RWPE2 (cell line): ENCODE data around the gene DDX28.

Source experiments
- ATAC-seq: fragments of 200-7000 bp; cut with Tn5 transposase; 3 replicates; pipeline ENCODE4 v1.9.1; 2021; ENCODE audit warnings: low read depth
- DNase-seq: peaks from one replicate; pipeline ENCODE4 v3.0.0-alpha.2; 2020; ENCODE audit warnings: low spot score
- H3K27ac ChIP-seq: fragments of 450-650 bp; 2 replicates; pipeline ENCODE4 v1.5.1; 2017; ENCODE audit warnings: mild to moderate bottlenecking; ENCODE audit not compliant: poor library complexity, severe bottlenecking
- H3K27me3 ChIP-seq: fragments of 250-450 bp; sonication (Bioruptor Pico); 2 replicates; pipeline ENCODE4 v1.5.1; 2021; ENCODE audit warnings: mild to moderate bottlenecking, moderate library complexity; ENCODE audit not compliant: insufficient read depth, poor library complexity, severe bottlenecking
- H3K36me3 ChIP-seq: fragments of 250-450 bp; sonication (Bioruptor Pico); 2 replicates; pipeline ENCODE4 v1.5.1; 2020; ENCODE audit warnings: low read depth, mild to moderate bottlenecking, moderate library complexity
- H3K4me1 ChIP-seq: fragments of 250-450 bp; sonication (Bioruptor Pico); 2 replicates; pipeline ENCODE4 v1.5.1; 2021; ENCODE audit warnings: mild to moderate bottlenecking, moderate library complexity; ENCODE audit not compliant: insufficient read depth, poor library complexity, severe bottlenecking
- H3K4me3 ChIP-seq: fragments of 250-450 bp; sonication (Bioruptor Pico); 2 replicates; pipeline ENCODE4 v1.5.1; 2021; ENCODE audit warnings: mild to moderate bottlenecking, moderate library complexity; ENCODE audit not compliant: severe bottlenecking
- H3K9me3 ChIP-seq: fragments of 250-450 bp; sonication (Bioruptor Pico); 2 replicates; pipeline ENCODE4 v1.5.1; 2021; ENCODE audit warnings: mild to moderate bottlenecking, moderate library complexity; ENCODE audit not compliant: severe bottlenecking
- TF ChIP-seq, protein P1 (sequence below): fragments of 450-650 bp; IDR thresholded peaks from one replicate; pipeline ENCODE4 v1.5.1; 2017; ENCODE audit warnings: mild to moderate bottlenecking, moderate library complexity; ENCODE audit not compliant: poor library complexity, severe bottlenecking

The DDX28 gene

DNA sequence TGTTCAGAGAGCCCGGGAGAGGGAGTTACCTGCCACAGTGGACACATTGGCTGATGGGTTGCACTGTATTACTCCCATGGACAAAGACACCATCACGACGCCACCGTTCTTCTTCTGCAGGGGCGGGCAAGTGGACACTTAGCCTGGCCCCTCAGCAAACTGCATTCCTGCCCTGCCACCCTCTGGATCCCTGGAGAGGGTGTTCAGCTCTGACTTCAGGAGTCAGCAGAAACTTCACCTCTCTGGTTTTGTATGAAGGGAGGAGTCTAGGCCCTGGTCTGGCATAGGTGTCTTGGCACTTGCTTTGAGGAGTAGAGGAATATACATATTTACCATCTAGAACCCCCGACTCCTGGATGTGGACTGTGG is 33.0 kb downstream of the DDX28 start:
- TF ChIP-seq, protein P1, sequence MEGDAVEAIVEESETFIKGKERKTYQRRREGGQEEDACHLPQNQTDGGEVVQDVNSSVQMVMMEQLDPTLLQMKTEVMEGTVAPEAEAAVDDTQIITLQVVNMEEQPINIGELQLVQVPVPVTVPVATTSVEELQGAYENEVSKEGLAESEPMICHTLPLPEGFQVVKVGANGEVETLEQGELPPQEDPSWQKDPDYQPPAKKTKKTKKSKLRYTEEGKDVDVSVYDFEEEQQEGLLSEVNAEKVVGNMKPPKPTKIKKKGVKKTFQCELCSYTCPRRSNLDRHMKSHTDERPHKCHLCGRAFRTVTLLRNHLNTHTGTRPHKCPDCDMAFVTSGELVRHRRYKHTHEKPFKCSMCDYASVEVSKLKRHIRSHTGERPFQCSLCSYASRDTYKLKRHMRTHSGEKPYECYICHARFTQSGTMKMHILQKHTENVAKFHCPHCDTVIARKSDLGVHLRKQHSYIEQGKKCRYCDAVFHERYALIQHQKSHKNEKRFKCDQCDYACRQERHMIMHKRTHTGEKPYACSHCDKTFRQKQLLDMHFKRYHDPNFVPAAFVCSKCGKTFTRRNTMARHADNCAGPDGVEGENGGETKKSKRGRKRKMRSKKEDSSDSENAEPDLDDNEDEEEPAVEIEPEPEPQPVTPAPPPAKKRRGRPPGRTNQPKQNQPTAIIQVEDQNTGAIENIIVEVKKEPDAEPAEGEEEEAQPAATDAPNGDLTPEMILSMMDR: no peak

DNA sequence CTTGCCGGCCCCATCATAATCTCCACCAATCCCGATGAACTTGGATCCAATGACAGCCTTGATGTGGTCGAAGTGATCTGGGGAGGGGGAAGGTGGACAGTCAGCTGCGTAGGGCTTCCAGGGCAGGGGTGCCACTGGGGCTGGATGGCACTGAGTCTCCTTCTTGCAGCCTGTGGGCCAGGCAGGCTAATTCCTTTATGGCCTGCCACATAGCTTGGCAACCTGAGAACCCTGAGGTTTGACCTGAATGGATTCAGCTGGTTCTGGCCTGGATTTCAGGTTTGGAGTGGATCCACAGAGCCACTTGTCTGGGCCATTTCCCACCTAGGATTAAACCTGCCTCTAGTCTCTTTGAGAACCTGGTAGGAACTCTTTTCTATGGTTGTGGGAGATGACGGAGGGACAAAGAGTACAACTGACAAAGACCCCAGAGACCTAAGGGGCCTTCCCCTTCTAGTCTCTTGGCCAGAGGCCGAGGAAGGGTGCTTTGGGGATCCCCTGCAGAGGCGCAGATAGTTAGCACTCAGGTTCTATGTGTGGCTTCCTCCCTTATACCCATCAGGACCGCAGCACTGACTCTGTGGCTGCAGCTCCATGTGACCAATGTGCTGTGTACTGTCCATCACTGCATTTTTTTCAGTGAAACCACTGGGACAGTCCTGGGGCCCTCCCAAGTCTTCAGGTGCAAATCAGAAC is 33.6 kb downstream of the DDX28 start:
- DNase-seq (no peak), ATAC-seq (no peak)
- Histone ChIP-seq H3K4me3 (no peak overlapping the region), H3K36me3 (no peaks in the 10 kb centered on the region), H3K27me3 (no peaks in the 10 kb centered on the region), H3K27ac (no peak overlapping the region), H3K4me1 (no peaks in the 10 kb centered on the region), H3K9me3 (no peaks in the 10 kb centered on the region)
- TF ChIP-seq, protein P1: no peak

More for the DNA sequence above, 33.0 kb downstream of the DDX28 start:
- H3K4me1 ChIP-seq: no peaks in the 10 kb centered on the region
- no peaks in the 10 kb centered on the region for H3K9me3 ChIP-seq
- peak; percentile 5; the same call in 1 of the 3 replicates for ATAC-seq
- H3K27me3 ChIP-seq: no peaks in the 10 kb centered on the region
- H3K27ac ChIP-seq: no peak overlapping the region
- no peaks in the 10 kb centered on the region for H3K36me3 ChIP-seq
- DNase-seq: no peak
- H3K4me3 ChIP-seq: no peak overlapping the region

DNA sequence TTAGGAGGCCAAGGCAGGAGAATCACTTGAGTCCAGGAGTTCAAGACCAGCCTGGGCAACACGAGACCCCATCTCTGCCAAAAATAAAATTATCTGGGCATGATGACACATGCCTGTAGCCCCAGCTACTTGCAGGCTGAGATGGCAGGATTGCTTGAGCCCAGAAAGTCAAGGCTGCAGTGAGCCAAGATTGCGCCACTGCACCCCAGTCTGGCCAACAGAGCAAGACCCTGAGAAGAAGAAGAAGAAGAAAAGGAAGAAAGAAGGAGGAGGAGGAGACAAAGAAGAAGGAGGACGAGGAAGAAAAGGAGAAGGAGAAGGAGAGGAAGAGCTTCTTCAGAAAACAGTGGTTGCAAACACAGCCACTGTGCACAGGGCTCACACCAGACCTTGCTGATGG is 34.4 kb downstream of the DDX28 start:
- H3K9me3 ChIP-seq: no peaks in the 10 kb centered on the region
- no peak for ATAC-seq
- no peak overlapping the region for H3K4me3 ChIP-seq
- peaks cover 4% of the 10 kb centered on the region for H3K4me1 ChIP-seq
- H3K36me3 ChIP-seq: no peaks in the 10 kb centered on the region
- no peaks in the 10 kb centered on the region for H3K27me3 ChIP-seq
- no peak overlapping the region for H3K27ac ChIP-seq
- DNase-seq: no peak
- TF ChIP-seq, protein P1: no peak

- TF ChIP-seq, protein P1: no peak
- Histone ChIP-seq H3K36me3 (no peaks in the 10 kb centered on the region), H3K9me3 (no peaks in the 10 kb centered on the region), H3K4me3 (no peak overlapping the region), H3K27me3 (no peaks in the 10 kb centered on the region), H3K27ac (no peak overlapping the region), H3K4me1 (peaks cover 13% of the 10 kb centered on the region)
- peak; percentile 22; the same call in 1 of the 3 replicates for ATAC-seq
- DNase-seq: no peak
These were observed 35.4 kb downstream of the DDX28 start for GRCh38 chr16:67987460-67988160.

GRCh38 chr16:67986949-67987348 is 36.1 kb downstream of the DDX28 start:
- DNase-seq: no peak
- TF ChIP-seq, protein P1: no peak

More at GRCh38 chr16:67986949-67987348, 36.1 kb downstream of the DDX28 start:
- ATAC-seq: no peak
- Histone ChIP-seq H3K4me1 (peaks cover 13% of the 10 kb centered on the region), H3K36me3 (no peaks in the 10 kb centered on the region), H3K27ac (no peak overlapping the region), H3K9me3 (no peaks in the 10 kb centered on the region), H3K4me3 (no peak overlapping the region), H3K27me3 (no peaks in the 10 kb centered on the region)
